HL-60 (cell line): Measurements from ENCODE around the gene MYPN.

ENCODE experiments used
- CTCF ChIP-seq: IDR thresholded peaks from one replicate; pipeline ENCODE4 v1.5.1; 2011; ENCODE audit warnings: low read length, control low read depth, inconsistent platforms; ENCODE audit not compliant: insufficient read depth
- POLR2AphosphoS5 ChIP-seq: IDR thresholded peaks from 2 replicates; pipeline ENCODE4 v1.6.1; 2012; ENCODE audit warnings: low read depth
- REST ChIP-seq: IDR thresholded peaks from 2 replicates; pipeline ENCODE4 v1.6.1; 2012; ENCODE audit warnings: low read depth; ENCODE audit not compliant: insufficient replicate concordance
- SPI1 ChIP-seq: IDR thresholded peaks from 2 replicates; pipeline ENCODE4 v1.6.1; 2012; ENCODE audit warnings: low read depth, mild to moderate bottlenecking, borderline replicate concordance

GRCh38 chr10:68084469-68084868, 24.8 kb upstream of the MYPN start:
- TF ChIP-seq CTCF (no peak), POLR2AphosphoS5 (no peak), SPI1 (no peak), REST (no peak)
